Measurements from ENCODE around the gene TMC8. TPM values are rescaled to one million over a fixed set of nuclear protein-coding genes. Genes with fewer than 3 reads are reported as not detected.

Gene TMC8
- total RNA-seq, 4 donors from 2014 or later: 1.2 to 40.8 (median 9.8) TPM

GRCh38 chr17:78127888-78128550 lies 2.6 kb upstream of the TMC8 start:
- Histone ChIP-seq H3K4me1 (peaks cover 19 to 75% (median 50%) of the 10 kb centered on the region in 4 donors), H3K4me3 (peak overlapping the region; percentile 64 to 86 (median 76)), H3K9me3 (no peaks in the 10 kb centered on the region), H3K27ac (peak overlapping the region; percentile 88 to 91 (median 90)), H3K36me3 (no peaks in the 10 kb centered on the region), H3K27me3 (peaks cover 16% of the 10 kb centered on the region)
- TF ChIP-seq EP300 (IDR thresholded peaks at IDR 0.05; ENCODE audit: low read depth) (no peak), POLR2A (IDR thresholded peaks at IDR 0.05) (no peak), CTCF (IDR thresholded peaks at IDR 0.05) (no peak), POLR2AphosphoS5 (IDR thresholded peaks at IDR 0.05) (no peak)
- in situ Hi-C loops (cut with MboI; ENCODE audit: low pct_ligation_motif_present in 1 of 4, low pct_unique_long_range_greater_than_20kb in 1 of 4, low sequenced_read_pairs in 3 of 4) (no loop called here), intact Hi-C loops (cut with DNase I; ENCODE audit: low total_unique reads) (no loop called here)
- DNase-seq: peak; percentile 51
- WGBS, 2 donors (ENCODE audit: low coverage in 1 of 2): 8% methylated on average over 29 of the region's 39 CpGs; no CpG with 5 or more reads in 1 of the 2 donors

- Histone ChIP-seq H3K4me1 (peaks cover 19 to 76% (median 50%) of the 10 kb centered on the region in 4 donors), H3K36me3 (no peaks in the 10 kb centered on the region), H3K27me3 (peaks cover 16% of the 10 kb centered on the region), H3K27ac (peak within 1 kb of the TSS; percentile 88 to 91 (median 90)), H3K4me3 (peak within 1 kb of the TSS; percentile 64 to 86 (median 76)), H3K9me3 (no peaks in the 10 kb centered on the region)
- DNase-seq: peak; percentile 83
- in situ Hi-C loops (cut with MboI; ENCODE audit: low pct_ligation_motif_present in 1 of 4, low pct_unique_long_range_greater_than_20kb in 1 of 4, low sequenced_read_pairs in 3 of 4) (no loop called here), intact Hi-C loops (cut with DNase I; ENCODE audit: low total_unique reads) (no loop called here)
- 1 to 5% methylated on average over 11 to 20 of the region's 54 CpGs for WGBS, 2 donors (ENCODE audit: low coverage in 1 of 2)
- TF ChIP-seq EP300 (IDR thresholded peaks at IDR 0.05; ENCODE audit: low read depth) (no peak), POLR2AphosphoS5 (IDR thresholded peaks at IDR 0.05) (peak; percentile 75 to 92 (median 88)), CTCF (IDR thresholded peaks at IDR 0.05) (no peak), POLR2A (IDR thresholded peaks at IDR 0.05) (peak; percentile 85)
Measured at GRCh38 chr17:78128551-78129350, 1.8 kb upstream of the TMC8 start, which contains the start of gene TMC6. Gene TMC6, minus strand, starts transcription at chr17:78128755. Its CDS starts 1,923 bp downstream, at chr17:78126832.

- H3K36me3 ChIP-seq: no peaks in the 10 kb centered on the region
- no peaks in the 10 kb centered on the region for H3K9me3 ChIP-seq
- DNase-seq: peak; percentile 50
- H3K27me3 ChIP-seq: peaks cover 16% of the 10 kb centered on the region
- TF ChIP-seq EP300 (IDR thresholded peaks at IDR 0.05; ENCODE audit: low read depth) (no peak), CTCF (IDR thresholded peaks at IDR 0.05) (no peak), POLR2AphosphoS5 (IDR thresholded peaks at IDR 0.05) (no peak), POLR2A (IDR thresholded peaks at IDR 0.05) (no peak)
- intact Hi-C loops (cut with DNase I; ENCODE audit: low total_unique reads): no loop called here
- in situ Hi-C loops (cut with MboI; ENCODE audit: low pct_ligation_motif_present in 1 of 4, low pct_unique_long_range_greater_than_20kb in 1 of 4, low sequenced_read_pairs in 3 of 4): no loop called here
- peaks cover 19 to 72% (median 50%) of the 10 kb centered on the region in 4 donors for H3K4me1 ChIP-seq
- 78% methylated on average over 4 of the region's 4 CpGs; no CpG with 5 or more reads in 1 of the 2 donors for WGBS, 2 donors (ENCODE audit: low coverage in 1 of 2)
- H3K27ac ChIP-seq: peak overlapping the region; percentile 88 to 91 (median 90)
- H3K4me3 ChIP-seq: no peak overlapping the region
Measured at GRCh38 chr17:78129351-78130089, 1.1 kb upstream of the TMC8 start.

Measured in transverse colon (tissue), 4 donors.